NB4 (cell line): ENCODE results near the gene ZNF469.

Experiments
- POLR2A ChIP-seq: IDR thresholded peaks from 2 replicates; pipeline ENCODE4 v1.6.1; 2011; ENCODE audit warnings: mild to moderate bottlenecking; ENCODE audit not compliant: insufficient read length; ENCODE audit errors: extremely low read depth
- TF ChIP-seq, protein P1 (sequence below): IDR thresholded peaks from one replicate; pipeline ENCODE4 v1.5.1; 2012; ENCODE audit warnings: low read depth, low read length
- TF ChIP-seq, protein P2 (sequence below): IDR thresholded peaks from 2 replicates; pipeline ENCODE4 v1.6.1; 2011; ENCODE audit warnings: low read depth, low read length

DNA sequence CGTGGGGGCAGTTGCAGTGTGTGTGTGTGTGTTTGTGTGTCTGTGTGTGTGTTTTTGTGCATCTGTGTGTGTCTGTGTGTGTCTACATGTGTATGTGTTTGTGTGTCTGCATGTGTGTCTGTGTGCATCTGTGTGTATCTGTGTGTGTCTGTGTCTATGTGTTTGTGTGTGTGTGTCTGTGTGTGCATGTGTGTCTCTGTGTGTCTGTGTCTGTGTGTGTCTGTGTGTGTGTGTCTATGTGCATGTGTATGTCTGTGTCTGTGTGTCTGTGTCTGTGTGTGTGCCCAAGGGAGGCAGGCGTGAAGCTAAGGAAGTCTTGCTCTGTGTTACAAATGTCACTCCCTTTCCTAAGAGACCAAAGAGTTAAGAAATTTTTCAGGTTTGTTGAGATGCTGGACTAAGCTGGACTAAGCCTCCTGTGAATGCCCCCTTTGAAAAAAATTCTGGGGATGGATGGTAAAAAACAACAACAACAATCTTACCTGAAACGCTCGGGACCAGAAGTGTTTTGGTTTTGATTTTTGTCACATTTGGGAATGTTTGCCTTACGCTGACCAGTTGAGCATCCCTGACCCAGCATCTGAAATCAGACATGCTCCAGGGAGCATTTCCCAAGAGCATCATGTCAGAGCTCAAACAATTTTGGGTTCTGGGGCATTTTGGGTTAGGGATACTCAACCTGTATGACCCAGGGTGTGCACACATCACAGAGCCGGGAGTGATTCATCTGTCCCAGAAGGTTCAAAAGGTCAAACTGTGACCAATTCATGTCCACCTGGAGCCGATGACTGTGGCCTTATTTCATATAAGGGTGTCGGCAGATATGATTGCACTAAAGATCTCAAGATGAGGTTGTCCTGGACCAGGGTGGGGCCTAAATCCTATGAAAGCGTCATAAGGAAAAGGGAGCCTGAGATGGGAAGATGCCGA, 48.6 kb upstream of the ZNF469 start:
- TF ChIP-seq, protein P1, sequence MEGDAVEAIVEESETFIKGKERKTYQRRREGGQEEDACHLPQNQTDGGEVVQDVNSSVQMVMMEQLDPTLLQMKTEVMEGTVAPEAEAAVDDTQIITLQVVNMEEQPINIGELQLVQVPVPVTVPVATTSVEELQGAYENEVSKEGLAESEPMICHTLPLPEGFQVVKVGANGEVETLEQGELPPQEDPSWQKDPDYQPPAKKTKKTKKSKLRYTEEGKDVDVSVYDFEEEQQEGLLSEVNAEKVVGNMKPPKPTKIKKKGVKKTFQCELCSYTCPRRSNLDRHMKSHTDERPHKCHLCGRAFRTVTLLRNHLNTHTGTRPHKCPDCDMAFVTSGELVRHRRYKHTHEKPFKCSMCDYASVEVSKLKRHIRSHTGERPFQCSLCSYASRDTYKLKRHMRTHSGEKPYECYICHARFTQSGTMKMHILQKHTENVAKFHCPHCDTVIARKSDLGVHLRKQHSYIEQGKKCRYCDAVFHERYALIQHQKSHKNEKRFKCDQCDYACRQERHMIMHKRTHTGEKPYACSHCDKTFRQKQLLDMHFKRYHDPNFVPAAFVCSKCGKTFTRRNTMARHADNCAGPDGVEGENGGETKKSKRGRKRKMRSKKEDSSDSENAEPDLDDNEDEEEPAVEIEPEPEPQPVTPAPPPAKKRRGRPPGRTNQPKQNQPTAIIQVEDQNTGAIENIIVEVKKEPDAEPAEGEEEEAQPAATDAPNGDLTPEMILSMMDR, result no peak
- no peak for TF ChIP-seq POLR2A
- TF ChIP-seq, protein P2, sequence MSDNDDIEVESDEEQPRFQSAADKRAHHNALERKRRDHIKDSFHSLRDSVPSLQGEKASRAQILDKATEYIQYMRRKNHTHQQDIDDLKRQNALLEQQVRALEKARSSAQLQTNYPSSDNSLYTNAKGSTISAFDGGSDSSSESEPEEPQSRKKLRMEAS, result no peak
